GM19452 (cell line): ENCODE results near the gene SLC37A3.

Source experiments
- ATAC-seq: cut with Tn5 transposase; IDR thresholded peaks from one replicate; pipeline ENCODE4 v1.9.1; 2021; ENCODE audit not compliant: unreplicated experiment

Gene SLC37A3

GRCh38 chr7:140402178-140402835, 4.0 kb upstream of the SLC37A3 start:
- ATAC-seq: no peak

DNA sequence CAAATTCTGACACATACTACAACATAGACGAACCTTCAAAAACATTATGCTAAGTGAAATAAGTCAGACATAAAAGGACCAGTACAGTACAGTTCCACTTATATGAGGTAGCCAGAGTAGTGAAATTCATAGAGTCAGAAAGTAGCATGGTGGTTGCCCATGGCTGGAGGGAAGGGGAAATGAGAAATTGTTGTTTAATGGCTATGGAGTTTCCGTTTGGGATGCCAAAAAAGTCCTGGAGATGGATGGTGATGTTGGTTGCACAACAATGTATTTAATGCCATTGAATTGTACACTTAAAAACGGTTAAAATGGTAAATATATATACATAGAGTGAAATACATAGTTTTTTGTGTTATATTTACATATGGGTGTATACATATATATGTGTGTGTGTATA, 2.1 kb upstream of the SLC37A3 start:
- no peak for ATAC-seq

GRCh38 chr7:140398821-140399220, 491 bp upstream of the SLC37A3 start:
- ATAC-seq: no peak

DNA sequence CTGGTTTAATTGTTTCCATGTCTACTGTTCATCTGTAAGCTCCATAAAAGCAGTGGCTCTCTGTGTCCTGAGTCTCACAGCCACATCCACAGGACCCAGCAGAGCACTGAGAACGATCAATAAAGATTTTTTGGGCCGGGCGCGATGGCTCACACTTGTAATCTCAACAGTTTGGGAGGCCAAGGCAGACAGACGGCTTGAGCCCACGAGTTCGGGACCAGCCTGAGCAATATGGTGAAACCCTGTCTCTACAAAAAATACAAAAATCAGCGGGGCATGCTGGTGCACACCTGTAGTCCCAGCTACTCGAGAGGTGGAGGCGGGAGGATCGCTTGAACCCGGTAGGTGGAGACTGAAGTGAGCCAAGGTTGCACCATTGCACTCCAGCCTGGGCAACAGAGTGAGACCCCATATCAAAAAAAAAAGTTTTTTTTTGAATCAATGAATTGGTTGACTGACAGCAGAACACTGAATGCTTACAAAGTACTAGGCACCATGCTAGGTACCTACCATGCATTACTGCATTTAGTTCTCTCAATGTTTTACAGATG, 4.5 kb downstream of the SLC37A3 start:
- no peak for ATAC-seq

- no peak for ATAC-seq
Measured at GRCh38 chr7:140391634-140392033, 6.7 kb downstream of the SLC37A3 start.

GRCh38 chr7:140390466-140391190, 7.7 kb downstream of the SLC37A3 start:
- peak; percentile 64 for ATAC-seq

- ATAC-seq: no peak
Measured at GRCh38 chr7:140390034-140390433, 8.3 kb downstream of the SLC37A3 start.

- ATAC-seq: no peak
Measured at GRCh38 chr7:140389445-140389844, 8.9 kb downstream of the SLC37A3 start.

DNA sequence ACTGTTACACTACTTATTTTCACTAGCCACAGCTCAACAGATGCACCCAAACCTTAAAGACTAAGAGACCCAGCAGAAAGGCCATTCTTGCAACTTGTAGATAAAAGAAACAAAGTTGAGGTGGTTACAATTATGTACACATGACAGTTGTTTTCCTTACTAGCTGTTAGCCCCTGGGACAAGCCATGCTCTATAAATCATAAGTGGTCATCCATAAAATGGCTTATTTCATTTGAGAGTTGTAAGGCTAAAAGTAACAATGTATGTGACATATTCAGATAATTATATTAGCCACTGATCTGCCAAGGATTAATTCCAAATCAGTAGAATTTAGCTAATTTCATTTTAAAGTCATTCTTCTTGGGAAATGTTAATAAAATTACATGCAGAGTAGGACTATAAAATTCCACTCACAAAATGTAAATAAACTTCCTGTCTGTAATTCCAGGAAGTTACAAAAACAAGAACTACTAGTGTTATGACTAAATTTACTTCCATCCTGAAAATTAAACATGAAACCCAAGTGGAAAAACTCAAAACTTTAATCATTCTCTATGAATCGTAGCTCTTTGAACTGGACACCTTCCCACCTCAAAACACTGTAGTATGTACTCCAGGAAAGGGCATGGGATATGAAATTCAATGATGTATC, 13.3 kb downstream of the SLC37A3 start:
- ATAC-seq: no peak

- no peak for ATAC-seq
Measured at GRCh38 chr7:140383954-140384713, 14.2 kb downstream of the SLC37A3 start.

GRCh38 chr7:140375892-140376730, 22.2 kb downstream of the SLC37A3 start:
- ATAC-seq: no peak

- no peak for ATAC-seq
Measured at GRCh38 chr7:140375323-140375722, 23.0 kb downstream of the SLC37A3 start.

- no peak for ATAC-seq
Measured at GRCh38 chr7:140369294-140369693, 29.0 kb downstream of the SLC37A3 start.

DNA sequence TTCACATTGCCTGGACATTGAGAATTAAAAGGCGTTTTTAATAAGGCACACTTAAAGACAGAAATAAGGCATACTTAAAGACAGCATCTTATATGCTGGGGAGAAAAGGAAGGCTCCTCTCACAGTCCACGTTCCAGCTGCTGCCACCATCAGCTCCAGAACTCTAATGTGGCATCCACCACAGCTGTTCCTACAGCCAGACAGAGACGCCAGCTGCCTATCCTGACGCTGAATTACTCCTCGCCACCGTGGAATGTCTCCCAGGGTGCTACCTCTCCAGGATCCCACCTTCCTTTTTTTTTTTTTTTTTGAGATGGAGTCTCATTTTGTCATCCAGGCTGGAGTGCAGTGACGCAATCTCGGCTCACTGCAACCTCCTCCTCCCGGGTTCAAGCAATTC, 30.8 kb downstream of the SLC37A3 start:
- ATAC-seq: no peak

DNA sequence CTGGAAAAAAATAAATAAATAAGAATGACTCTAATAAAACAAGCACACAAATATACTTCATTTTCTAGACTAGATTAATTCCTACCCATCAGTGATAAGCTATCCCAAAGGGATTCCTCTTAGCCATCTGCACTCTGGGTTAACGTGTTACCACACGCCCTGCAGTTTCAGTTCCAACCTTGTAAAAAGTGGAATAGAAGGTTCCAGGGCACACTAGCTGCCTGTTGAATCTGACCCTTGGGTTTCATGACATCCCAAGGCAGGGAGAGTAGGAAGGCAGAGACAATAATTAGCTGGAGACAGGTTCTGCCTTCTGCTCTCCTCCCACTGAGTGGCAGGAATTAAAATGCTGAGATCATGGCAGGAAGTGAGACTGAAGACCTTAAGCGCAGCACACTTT, 33.5 kb downstream of the SLC37A3 start:
- ATAC-seq: no peak

DNA sequence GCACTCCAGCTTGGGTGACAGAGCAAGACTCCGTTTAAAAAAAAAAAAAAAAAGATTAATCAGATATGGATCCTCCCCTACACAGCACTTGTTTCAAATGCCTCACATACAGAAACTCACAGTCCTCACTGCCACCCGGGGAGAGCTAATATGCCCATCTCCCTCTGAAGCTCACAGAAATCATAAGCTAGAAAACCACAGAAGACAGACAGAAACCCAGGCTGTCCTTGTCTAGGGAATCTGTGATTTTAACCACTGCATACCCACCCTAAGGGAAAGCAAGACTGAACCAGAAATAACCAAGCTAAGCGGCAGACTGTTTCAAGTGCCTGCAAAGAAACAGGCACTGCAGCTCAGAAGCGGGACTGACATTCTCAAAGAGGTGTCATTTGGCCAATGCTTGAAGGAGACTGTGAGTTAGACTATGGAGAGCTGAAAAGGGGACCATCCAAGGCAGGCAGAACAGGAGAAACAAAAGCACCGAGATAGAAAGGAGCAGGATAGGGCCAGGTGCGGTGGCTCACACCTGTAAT, 37.6 kb downstream of the SLC37A3 start:
- no peak for ATAC-seq

GRCh38 chr7:140358412-140359051, 39.8 kb downstream of the SLC37A3 start:
- no peak for ATAC-seq

DNA sequence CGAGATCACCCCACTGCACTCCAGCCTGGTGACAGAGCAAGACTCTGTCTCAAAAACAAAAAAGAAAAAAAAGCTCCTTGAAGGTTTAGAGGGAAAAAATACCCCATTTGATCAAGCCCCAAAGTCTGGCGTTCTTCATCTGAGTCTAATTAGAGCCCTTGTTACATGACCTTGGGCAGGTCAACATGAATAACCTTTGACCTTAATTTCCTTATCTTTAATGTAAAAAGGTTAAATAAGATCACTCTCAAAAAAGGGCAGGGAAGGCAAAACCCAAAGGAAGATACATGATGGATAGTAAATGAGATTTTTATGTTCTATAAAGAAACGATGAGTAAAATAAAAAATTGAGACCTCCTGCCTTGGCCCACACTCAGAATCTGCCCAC, 40.3 kb downstream of the SLC37A3 start:
- ATAC-seq: no peak

GRCh38 chr7:140350056-140350455, 48.3 kb downstream of the SLC37A3 start:
- ATAC-seq: no peak
